H1 (cell line): Measurements from ENCODE around the gene SORL1-AS1.

Experiments used
- CTCF ChIA-PET: fragments of 300-600 bp; sonication (Branson Sonifier 250); formaldehyde crosslinking; loops from one replicate; lab custom pipeline; 2021; ENCODE audit not compliant: partially characterized antibody; lab: Charles Lee
- POLR2A ChIA-PET: fragments of 300-600 bp; sonication (Branson Sonifier 250); formaldehyde crosslinking; loops from one replicate; lab custom pipeline; 2021; ENCODE audit warnings: inconsistent platforms; ENCODE audit not compliant: partially characterized antibody; lab: Charles Lee
- DNase-seq, 2 experiments: peaks; one replicate each; pipeline versions ENCODE4 v3.0.0 to v3.0.0-alpha.2; 2010 to 2022; ENCODE audit warnings: low spot score in 2 of 2, low read depth in 1 of 2, mixed read lengths in 1 of 2
- FAIRE-seq: peaks from 2 replicates; lab custom pipeline; 2011; peaks lifted over from hg19 to GRCh38; lab: Jason Lieb, UNC
- H2AFZ ChIP-seq: 2 replicates; pipeline ENCODE4 v1.8.1; 2012; ENCODE audit warnings: low read length, inconsistent platforms
- H2AK5ac ChIP-seq: 2 replicates; pipeline ENCODE4 v1.6.1; 2013; ENCODE audit warnings: low read depth, low read length
- H2BK120ac ChIP-seq: replicated peaks from 2 replicates; pipeline ENCODE3; 2013; ENCODE audit warnings: low read depth, low read length, inconsistent platforms
- H2BK12ac ChIP-seq: 2 replicates; pipeline ENCODE4 v1.6.1; 2013; ENCODE audit warnings: low read depth, low read length
- H2BK15ac ChIP-seq: 2 replicates; pipeline ENCODE4 v1.6.1; 2013; ENCODE audit warnings: low read length
- H2BK20ac ChIP-seq: 2 replicates; pipeline ENCODE4 v1.6.1; 2013; ENCODE audit warnings: low read length
- H2BK5ac ChIP-seq: 2 replicates; pipeline ENCODE4 v1.6.1; 2013; ENCODE audit warnings: low read depth, low read length
- H3K14ac ChIP-seq: 2 replicates; pipeline ENCODE4 v1.6.1; 2013; ENCODE audit warnings: inconsistent platforms; ENCODE audit not compliant: insufficient read length
- H3K18ac ChIP-seq: 2 replicates; pipeline ENCODE4 v1.6.1; 2013; ENCODE audit warnings: low read length; ENCODE audit errors: extremely low read depth
- H3K23ac ChIP-seq: 2 replicates; pipeline ENCODE4 v1.6.1; 2013; ENCODE audit warnings: inconsistent platforms; ENCODE audit not compliant: insufficient read length
- H3K23me2 ChIP-seq: 2 replicates; pipeline ENCODE4 v1.6.1; 2013; ENCODE audit warnings: low read depth, low read length
- H3K27ac ChIP-seq: 2 replicates; pipeline ENCODE4 v1.6.1; 2011; ENCODE audit warnings: low read depth, low read length, inconsistent platforms
- H3K27me3 ChIP-seq, 4 experiments: replicated peaks in 1 of 4; 1 replicate in 1 of 4; 2 replicates in 3 of 4; pipeline versions ENCODE4 v1.6.1 to v1.8.1; 2011 to 2013; ENCODE audit warnings: low read length in 3 of 4, mild to moderate bottlenecking in 3 of 4, inconsistent platforms in 2 of 4, mixed read lengths in 2 of 4, moderate library complexity in 1 of 4; ENCODE audit not compliant: control insufficient read depth in 3 of 4, insufficient read depth in 3 of 4; ENCODE audit errors: extremely low read depth in 1 of 4
- H3K36me3 ChIP-seq, 4 experiments: 2 replicates each; pipeline versions ENCODE4 v1.6.1 to v1.8.1; 2011 to 2013; ENCODE audit warnings: mild to moderate bottlenecking in 4 of 4, low read length in 3 of 4, moderate library complexity in 2 of 4, control low read depth in 1 of 4, inconsistent platforms in 1 of 4; ENCODE audit not compliant: insufficient read depth in 4 of 4, control insufficient read depth in 2 of 4
- H3K4ac ChIP-seq: replicated peaks from 2 replicates; pipeline ENCODE3; 2013; ENCODE audit warnings: low read length, low read depth, mixed read lengths, inconsistent platforms; ENCODE audit not compliant: insufficient read length
- H3K4me1 ChIP-seq, 4 experiments: replicated peaks in 1 of 4; 1 replicate in 1 of 4; 2 replicates in 3 of 4; pipeline versions ENCODE4 v1.6.1 to v1.8.1; 2011 to 2013; ENCODE audit warnings: low read length in 3 of 4, inconsistent platforms in 2 of 4, mixed read lengths in 1 of 4; ENCODE audit not compliant: insufficient read depth in 4 of 4, control insufficient read depth in 3 of 4
- H3K4me2 ChIP-seq, 2 experiments: 2 replicates each; pipeline versions ENCODE4 v1.6.1 to v1.8.1; 2011 to 2013; ENCODE audit warnings: low read depth in 2 of 2, low read length in 2 of 2, control low read depth in 1 of 2, inconsistent platforms in 1 of 2, mild to moderate bottlenecking in 1 of 2; ENCODE audit not compliant: insufficient read depth in 1 of 2
- H3K4me3 ChIP-seq, 4 experiments: fragments of 200-600, 300-600 bp in 1 of 4; sonication (generic), shearing (Covaris generic), sonication (Bioruptor Twin) in 1 of 4; 2 replicates each; pipeline versions ENCODE4 v1.5.1 to v1.8.1; 2011 to 2016; ENCODE audit warnings: low read length in 4 of 4, low read depth in 3 of 4, control low read depth in 2 of 4, inconsistent platforms in 2 of 4, mild to moderate bottlenecking in 2 of 4, mixed read lengths in 1 of 4, moderate library complexity in 1 of 4; ENCODE audit not compliant: insufficient read depth in 2 of 4; ENCODE audit errors: extremely low read depth in 1 of 4
- H3K56ac ChIP-seq: replicated peaks from 2 replicates; pipeline ENCODE3; 2013; ENCODE audit warnings: low read depth, mild to moderate bottlenecking, mixed read lengths, low read length, inconsistent platforms; ENCODE audit not compliant: insufficient read length
- H3K79me1 ChIP-seq: 2 replicates; pipeline ENCODE4 v1.6.1; 2013; ENCODE audit warnings: low read depth, low read length, control low read depth
- H3K79me2 ChIP-seq, 2 experiments: 2 replicates each; pipeline versions ENCODE4 v1.6.1 to v1.8.1; 2012 to 2013; ENCODE audit warnings: low read length in 2 of 2, mild to moderate bottlenecking in 2 of 2, inconsistent platforms in 1 of 2; ENCODE audit not compliant: insufficient read depth in 2 of 2, control insufficient read depth in 1 of 2
- H3K9ac ChIP-seq, 4 experiments: replicated peaks in 1 of 4; 1 replicate in 1 of 4; 2 replicates in 3 of 4; pipeline versions ENCODE4 v1.6.1 to v1.8.1; 2011 to 2013; ENCODE audit warnings: low read depth in 3 of 4, low read length in 3 of 4, control low read depth in 2 of 4, mild to moderate bottlenecking in 2 of 4, moderate library complexity in 2 of 4, inconsistent platforms in 1 of 4; ENCODE audit errors: extremely low read depth in 1 of 4
- H3K9me3 ChIP-seq, 2 experiments: 2 replicates each; pipeline versions ENCODE4 v1.6.1 to v1.8.1; 2012 to 2013; ENCODE audit warnings: mild to moderate bottlenecking in 2 of 2, moderate library complexity in 2 of 2, control low read depth in 1 of 2, inconsistent platforms in 1 of 2, low read depth in 1 of 2, low read length in 1 of 2, mixed read lengths in 1 of 2; ENCODE audit not compliant: insufficient read depth in 2 of 2
- H4K20me1 ChIP-seq, 2 experiments: replicated peaks in 1 of 2; 2 replicates each; pipeline versions ENCODE3 to v1.8.1; 2011 to 2013; ENCODE audit warnings: inconsistent platforms in 2 of 2, low read length in 2 of 2, mild to moderate bottlenecking in 1 of 2; ENCODE audit not compliant: insufficient read depth in 2 of 2, control insufficient read depth in 1 of 2
- H4K5ac ChIP-seq: 2 replicates; pipeline ENCODE4 v1.6.1; 2013; ENCODE audit warnings: low read length, low read depth, mixed read lengths, inconsistent platforms; ENCODE audit not compliant: insufficient read length
- H4K8ac ChIP-seq: 2 replicates; pipeline ENCODE4 v1.8.0; 2013; ENCODE audit warnings: mild to moderate bottlenecking, moderate library complexity, low read length, inconsistent platforms; ENCODE audit not compliant: insufficient read depth; ENCODE audit errors: extremely low read depth
- H4K91ac ChIP-seq: replicated peaks from 2 replicates; pipeline ENCODE3; 2013; ENCODE audit warnings: low read length, mixed read lengths, inconsistent platforms; ENCODE audit not compliant: insufficient read length
- GTF2F1 ChIP-seq: IDR thresholded peaks from 2 replicates; pipeline ENCODE4 v1.6.1; 2012; ENCODE audit warnings: low read depth, low read length, improper control_type of control experiment, borderline replicate concordance
- HDAC6 ChIP-seq: IDR thresholded peaks from one replicate; pipeline ENCODE4 v1.7.1; 2012; ENCODE audit warnings: low read depth, mild to moderate bottlenecking, inconsistent platforms, low read length, moderate library complexity
- JUND ChIP-seq: IDR thresholded peaks from 2 replicates; pipeline ENCODE4 v1.6.1; 2011; ENCODE audit warnings: mild to moderate bottlenecking, improper control_type of control experiment, low read length
- POU5F1 ChIP-seq: IDR thresholded peaks from 2 replicates; pipeline ENCODE4 v1.6.1; 2011; ENCODE audit warnings: low read depth, mild to moderate bottlenecking, low read length, moderate library complexity
- TEAD4 ChIP-seq: IDR thresholded peaks from 2 replicates; pipeline ENCODE4 v1.6.1; 2012; ENCODE audit warnings: low read depth, low read length, inconsistent platforms, mixed read lengths
- WGBS, 2 experiments: shearing (Covaris generic) in 1 of 2; methylation state at CpG; one replicate each; pipeline versions ENCODE4 v1.1.6 to v1.1.7; 2013 to 2015; ENCODE audit warnings: low lambda C conversion rate in 2 of 2, mixed read lengths in 2 of 2, inconsistent platforms in 1 of 2, low coverage in 1 of 2, missing lambda C conversion rate in 1 of 2; ENCODE audit not compliant: insufficient replicate concordance in 2 of 2, insufficient coverage in 1 of 2, insufficient read length in 1 of 2; ENCODE audit errors: extremely low coverage in 1 of 2, missing lambda C conversion rate in 1 of 2; 5-methylcytosine and 5-hydroxymethylcytosine counted together

Gene SORL1-AS1

GRCh38 chr11:121437686-121438078 lies 15.1 kb downstream of the SORL1-AS1 start:
- H2BK12ac ChIP-seq = no peak overlapping the region
- H3K18ac ChIP-seq = no peak overlapping the region
- CTCF ChIA-PET = interaction anchor here (0.9 kb wide), 2 partner anchors 9 to 23 kb away, joined by 3 to 5 read pairs; no protein-coding TSS in a partner anchor
- H2AK5ac ChIP-seq = no peak overlapping the region
- no peak overlapping the region for H2AFZ ChIP-seq
- H3K9ac ChIP-seq = no peak overlapping the region
- no peaks in the 10 kb centered on the region for H3K79me1 ChIP-seq
- no peak overlapping the region for H3K56ac ChIP-seq
- no peak overlapping the region for H3K14ac ChIP-seq
- H2BK15ac ChIP-seq = no peak overlapping the region
- H4K5ac ChIP-seq = no peak overlapping the region
- H3K79me2 ChIP-seq = no peaks in the 10 kb centered on the region
- H3K9me3 ChIP-seq = no peaks in the 10 kb centered on the region
- no peaks in the 10 kb centered on the region for H3K23me2 ChIP-seq
- H2BK5ac ChIP-seq = no peak overlapping the region
- FAIRE-seq (no peak), DNase-seq (no peak)
- no peaks in the 10 kb centered on the region for H4K20me1 ChIP-seq
- H4K8ac ChIP-seq = no peak overlapping the region
- no peak overlapping the region for H3K4ac ChIP-seq
- 94% methylated on average over 4 of the region's 4 CpGs; no CpG with 5 or more reads in 1 of the 2 experiments for WGBS, 2 experiments
- no peak overlapping the region for H3K4me2 ChIP-seq
- no peak overlapping the region for H3K23ac ChIP-seq
- POLR2A ChIA-PET = no interaction called here
- H3K36me3 ChIP-seq = no peaks in the 10 kb centered on the region
- H4K91ac ChIP-seq = no peak overlapping the region
- H3K4me3 ChIP-seq = no peak overlapping the region
- no peaks in the 10 kb centered on the region for H3K4me1 ChIP-seq
- H2BK120ac ChIP-seq = no peak overlapping the region
- no peak overlapping the region for H2BK20ac ChIP-seq
- H3K27ac ChIP-seq = no peak overlapping the region
- TF ChIP-seq GTF2F1 (no peak), JUND (no peak), HDAC6 (no peak), POU5F1 (no peak), TEAD4 (no peak)
- no peaks in the 10 kb centered on the region for H3K27me3 ChIP-seq
